Adrenal gland (tissue), 5 donors: ENCODE results near the gene IQCN.

Source experiments
- CTCF ChIP-seq, 6 experiments: fragments of 450-650 bp in 4 of 6; fragments of 200-600 bp in 2 of 6; sonication (generic) in 1 of 6; IDR thresholded peaks; 1 replicate in 5 of 6; 2 replicates in 1 of 6; pipeline versions ENCODE4 v1.5.1 to v1.8.0; 2016 to 2021; ENCODE audit warnings: antibody characterized with exemption in 6 of 6, mild to moderate bottlenecking in 2 of 6, moderate library complexity in 1 of 6
- POLR2A ChIP-seq, 2 donors: fragments of 450-650 bp; IDR thresholded peaks; one replicate each; pipeline ENCODE4 v1.6.1; 2017; ENCODE audit warnings: antibody characterized with exemption in 2 of 2, mild to moderate bottlenecking in 2 of 2, moderate library complexity in 1 of 2
- donor health status: DM: no; HTN: no; CAD: no.

- TF ChIP-seq CTCF (IDR thresholded peaks at IDR 0.05) (peak in 1 of 6 experiments; percentile 2), POLR2A (IDR thresholded peaks at IDR 0.05) (no peak)
These were observed 41.6 kb downstream of the IQCN start for GRCh38 chr19:18232540-18233223.
